ENCODE measurements around the gene SIPA1L3.

SIPA1L3 gene

DNA sequence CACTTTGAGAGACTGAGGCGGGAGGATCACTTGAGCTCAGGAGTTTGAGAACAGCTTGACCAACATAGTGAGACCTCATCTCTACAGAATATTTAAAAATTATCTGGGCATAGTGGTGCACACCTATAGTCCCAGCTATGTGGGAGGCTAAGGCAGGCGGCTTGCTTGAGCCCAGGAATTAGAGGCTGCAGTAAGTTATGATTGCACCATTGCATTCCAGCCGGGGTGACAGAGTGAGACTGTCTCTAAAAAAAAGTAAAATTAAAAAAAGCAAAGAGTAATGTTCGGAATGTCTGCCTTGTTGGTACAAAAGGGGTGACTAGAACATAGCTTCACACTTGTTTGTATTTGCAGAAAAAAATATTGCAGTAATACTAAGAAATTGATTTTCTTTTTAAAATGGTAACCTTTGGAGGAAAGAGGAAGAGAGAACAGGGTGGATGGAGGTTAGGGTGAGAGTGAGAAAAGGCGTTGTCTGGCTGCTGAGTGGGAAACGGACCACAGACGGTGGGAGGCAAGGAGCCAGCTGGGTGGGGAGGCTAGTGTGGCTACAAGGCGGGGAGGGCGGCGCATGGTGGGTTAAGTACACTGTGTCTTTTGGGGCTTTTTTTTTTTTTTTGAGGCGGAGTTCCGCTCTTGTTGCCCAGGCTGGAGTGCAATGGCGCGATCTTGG, 339.0 kb downstream of the SIPA1L3 start:
- DNase-seq (ENCODE audit: low read depth): no peak

- DNase-seq (ENCODE audit: low read depth): no peak
These were observed 340.1 kb downstream of the SIPA1L3 start for GRCh38 chr19:38247126-38247525.

DNA sequence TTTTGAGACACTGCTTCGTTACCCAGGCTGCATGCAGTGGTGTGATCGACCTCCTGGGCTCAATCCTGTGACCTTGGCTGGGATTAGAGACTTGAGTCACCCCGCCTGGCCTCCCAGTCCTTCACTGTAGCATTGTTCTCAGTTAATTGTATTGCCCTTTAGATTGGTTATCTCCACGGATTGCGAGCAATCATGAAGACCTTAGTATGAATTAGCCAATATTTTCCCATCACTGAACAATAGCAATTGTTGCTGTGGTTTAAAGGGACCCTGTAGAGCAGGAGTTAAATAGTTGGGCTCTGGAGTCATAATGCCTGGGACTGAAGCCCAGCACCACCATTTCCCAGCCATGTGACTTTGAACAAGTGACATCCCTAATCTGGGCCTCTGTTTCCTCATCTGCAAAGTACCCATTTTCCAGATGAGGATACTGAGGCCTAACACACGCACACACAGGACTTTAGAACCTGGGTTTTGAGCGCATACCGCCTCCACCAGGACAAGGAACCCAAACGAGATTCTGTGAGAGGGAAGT, 340.8 kb downstream of the SIPA1L3 start:
- DNase-seq (ENCODE audit: low read depth): no peak

DNA sequence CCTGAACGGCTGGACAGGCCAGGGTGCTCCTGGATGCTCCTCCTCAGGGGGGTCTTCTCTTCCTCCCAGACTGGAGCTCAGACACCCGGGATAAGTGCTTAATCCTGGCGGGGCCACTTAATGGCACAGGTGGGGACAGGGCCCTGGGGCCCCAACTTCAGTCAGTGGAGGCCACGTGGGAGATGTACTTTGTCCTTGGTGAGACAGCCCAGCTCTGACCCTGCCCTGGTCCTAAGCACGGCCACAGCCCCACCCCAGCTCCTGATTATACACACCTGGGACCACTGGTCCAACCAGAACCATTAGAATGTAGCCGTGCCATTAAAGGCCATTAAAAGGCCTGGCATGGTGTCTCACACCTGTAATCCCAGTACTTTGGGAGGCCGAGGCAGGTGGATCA, 341.4 kb downstream of the SIPA1L3 start:
- no peak for DNase-seq (ENCODE audit: low read depth)

DNA sequence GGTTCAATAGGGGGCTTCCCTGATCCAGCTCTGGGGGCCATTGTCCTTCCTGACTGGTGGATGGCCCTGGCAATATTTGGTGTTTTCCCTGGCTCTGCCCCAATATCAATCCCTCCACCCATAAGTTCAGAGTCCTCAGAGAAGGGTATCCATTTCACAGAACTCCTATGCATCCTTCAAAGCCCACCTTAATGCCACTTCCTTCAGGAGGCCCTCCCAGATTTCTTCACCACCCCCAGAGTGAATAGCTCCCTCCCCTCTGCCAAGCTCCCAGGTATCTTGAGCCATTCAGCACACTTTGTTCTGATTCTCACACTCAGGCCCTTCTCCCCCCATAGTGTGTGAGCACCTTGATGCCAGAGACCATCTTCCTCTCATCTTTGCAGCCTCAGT, 343.4 kb downstream of the SIPA1L3 start:
- no peak for DNase-seq (ENCODE audit: low read depth)

DNA sequence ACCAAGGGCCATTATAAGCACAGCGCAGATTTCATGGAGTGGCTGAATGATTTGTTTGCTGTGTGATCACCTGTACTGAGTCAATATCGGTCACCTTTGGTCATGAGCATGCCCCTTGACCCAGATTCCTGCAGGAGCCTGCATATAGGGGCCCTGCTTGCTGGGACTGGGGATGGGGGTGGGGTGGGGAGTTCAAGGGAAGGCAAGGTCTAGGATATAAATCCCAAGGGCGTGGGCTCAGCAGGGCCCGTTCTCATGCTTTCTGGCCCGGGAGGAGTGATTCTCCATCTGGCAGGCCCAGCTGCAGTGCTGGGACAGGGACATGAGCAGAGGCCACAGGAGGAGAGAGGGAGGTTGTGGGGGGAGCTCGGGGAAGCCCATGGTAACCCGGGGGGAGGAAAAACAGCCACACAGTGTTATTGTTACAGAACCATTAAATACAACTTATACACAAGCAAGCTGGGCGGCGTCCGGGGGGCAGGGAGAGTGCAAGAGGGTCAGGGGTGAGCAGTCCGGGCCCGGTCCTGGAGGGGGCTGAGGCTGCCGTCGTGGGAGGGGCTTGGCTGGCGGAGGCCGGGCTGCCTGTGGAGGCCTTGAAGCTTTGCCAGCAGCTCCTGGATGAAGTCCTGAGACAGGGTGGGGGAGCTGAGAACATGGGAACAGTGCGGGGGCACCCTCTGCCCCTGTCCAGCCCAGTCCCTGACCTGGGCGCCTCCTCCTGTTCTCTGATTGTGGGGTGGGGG, 344.0 kb downstream of the SIPA1L3 start:
- no peak for DNase-seq (ENCODE audit: low read depth)

GRCh38 chr19:38251564-38252051, 344.6 kb downstream of the SIPA1L3 start:
- no peak for DNase-seq (ENCODE audit: low read depth)

DNA sequence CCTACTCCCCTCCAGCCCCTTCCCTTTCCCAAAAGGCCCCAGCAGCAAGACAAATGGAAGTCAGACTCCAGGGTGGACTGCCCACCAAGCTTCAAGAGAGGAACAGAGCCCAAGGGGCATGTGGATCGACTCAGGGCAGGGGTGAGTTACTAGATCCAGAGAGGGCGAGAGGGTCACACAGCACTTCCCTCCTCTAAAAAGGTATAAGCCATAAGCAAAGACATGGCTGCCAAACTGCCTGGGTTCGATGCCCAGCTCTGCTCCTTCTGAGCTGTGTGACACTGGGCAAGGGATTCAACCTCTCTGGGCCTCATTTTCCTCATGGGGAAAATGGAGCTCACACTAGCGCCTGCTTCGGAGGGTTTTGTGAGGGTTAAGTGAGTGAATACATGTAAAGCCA, 345.4 kb downstream of the SIPA1L3 start:
- DNase-seq (ENCODE audit: low read depth): no peak

GRCh38 chr19:38252941-38253691, 346.1 kb downstream of the SIPA1L3 start:
- no peak for DNase-seq (ENCODE audit: low read depth)

DNA sequence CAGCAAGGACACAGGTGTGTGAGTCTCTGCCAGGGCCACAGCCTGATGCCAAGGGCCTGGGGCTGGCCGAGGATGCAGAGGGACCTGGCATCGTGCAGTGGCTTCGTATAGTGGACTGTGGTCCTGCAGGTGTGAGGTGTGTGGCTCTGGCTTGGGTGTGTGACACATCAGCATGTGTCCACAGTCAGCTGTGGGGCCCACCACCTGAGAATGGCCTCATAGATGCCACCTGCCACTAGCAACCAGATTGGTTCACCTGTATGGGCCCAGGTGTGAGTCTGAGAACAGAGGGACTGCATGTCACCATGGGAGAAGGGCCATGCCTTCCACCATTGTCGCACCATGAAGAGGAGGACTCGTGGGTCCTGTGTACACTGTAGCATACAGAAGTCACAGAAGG, 346.8 kb downstream of the SIPA1L3 start:
- no peak for DNase-seq (ENCODE audit: low read depth)

GRCh38 chr19:38255383-38256014, 348.5 kb downstream of the SIPA1L3 start:
- DNase-seq (ENCODE audit: low read depth): no peak
